PC-3 (cell line): Measurements from ENCODE around the gene ARHGAP40.

ENCODE experiments used
- CTCF ChIP-seq: fragments of 300-600 bp; sonication (generic); conservative IDR thresholded peaks from 2 replicates; pipeline ENCODE4 v1.5.1; 2017; ENCODE audit warnings: antibody characterized with exemption, low read depth, mild to moderate bottlenecking, low read length
- EZH2 ChIP-seq: fragments of 300-600 bp; sonication (generic); IDR thresholded peaks from one replicate; pipeline ENCODE4 v1.6.1; 2017; ENCODE audit warnings: antibody characterized with exemption, mild to moderate bottlenecking, low read length; ENCODE audit not compliant: unreplicated experiment

GRCh38 chr20:38564680-38565079, 36.9 kb upstream of the ARHGAP40 start:
- TF ChIP-seq CTCF (no peak), EZH2 (no peak)
